Measurements from ENCODE around the gene SCN3A. TPM values are rescaled to one million over a fixed set of nuclear protein-coding genes. Genes with fewer than 3 reads are reported as not detected.

SCN3A gene
- polyA plus RNA-seq, 10 donors = 0.54 to 1.4 (median 0.67) TPM

GRCh38 chr2:165057308-165057707 lies 146.5 kb downstream of the SCN3A start:
- DNase-seq = no peak

- no peak for DNase-seq
Observed at GRCh38 chr2:165056564-165056963, 147.3 kb downstream of the SCN3A start.

GRCh38 chr2:165055082-165055851 lies 148.6 kb downstream of the SCN3A start:
- DNase-seq = no peak

- no peak for DNase-seq
Observed at GRCh38 chr2:165054652-165055051, 149.2 kb downstream of the SCN3A start.

GRCh38 chr2:165044505-165045303 lies 159.1 kb downstream of the SCN3A start:
- DNase-seq = no peak

Other genes with a start within 250 kb of the SCN3A start
- gene SLC38A11, start 248.5 kb downstream of the SCN3A start, polyA plus RNA-seq (ENCODE audit: insufficient read length in 10 of 10) = 1 to 10 TPM in 1 of 10 donors, under 1 TPM in 9; 0.34 to 1.2 (median 0.66) TPM
- under 1 TPM in 9 of 10 donors, not detected in 1; 0.03 to 0.34 (median 0.07) TPM for gene SCN2A, start 35.4 kb upstream of the SCN3A start, polyA plus RNA-seq (ENCODE audit: insufficient read length in 10 of 10)